HuH-7.5 (cell line): ENCODE measurements around the gene ZMIZ1.

Experiments
- DNase-seq: peaks from one replicate; pipeline ENCODE4 v3.0.0; 2011; ENCODE audit warnings: low spot score

ZMIZ1 gene

GRCh38 chr10:79308016-79308415, 239.2 kb downstream of the ZMIZ1 start:
- no peak for DNase-seq

GRCh38 chr10:79308969-79309665, 240.4 kb downstream of the ZMIZ1 start:
- no peak for DNase-seq

- no peak for DNase-seq
These were observed 241.6 kb downstream of the ZMIZ1 start for GRCh38 chr10:79310200-79310865.

DNA sequence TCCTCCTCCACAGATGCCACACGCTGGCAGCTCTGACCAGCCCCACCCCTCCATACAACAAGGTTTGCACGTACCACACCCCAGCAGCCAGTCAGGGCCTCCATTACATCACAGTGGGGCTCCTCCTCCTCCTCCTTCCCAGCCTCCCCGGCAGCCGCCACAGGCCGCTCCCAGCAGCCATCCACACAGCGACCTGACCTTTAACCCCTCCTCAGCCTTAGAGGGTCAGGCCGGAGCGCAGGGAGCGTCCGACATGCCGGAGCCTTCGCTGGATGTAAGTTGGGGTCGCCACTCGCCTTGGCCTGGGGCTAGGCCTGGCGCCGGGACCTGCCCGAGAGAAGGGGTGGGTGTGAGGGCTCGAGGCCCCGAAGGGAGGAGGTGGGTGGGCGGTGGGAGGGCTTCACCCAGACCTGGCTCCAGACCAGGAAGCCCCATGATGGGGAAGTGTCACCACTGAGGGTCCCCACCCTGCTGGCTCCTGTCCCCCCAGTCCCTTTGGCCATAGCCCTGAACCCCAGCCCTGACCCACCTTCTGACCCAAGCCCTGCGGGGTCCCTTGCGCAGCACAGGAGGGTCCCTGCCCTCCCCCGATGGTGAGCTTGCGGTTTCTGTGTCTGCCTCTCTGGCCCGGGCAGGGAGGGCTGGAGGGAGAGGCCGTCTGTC, 242.3 kb downstream of the ZMIZ1 start:
- no peak for DNase-seq

- no peak for DNase-seq
These were observed 243.0 kb downstream of the ZMIZ1 start for GRCh38 chr10:79311581-79312407.

- no peak for DNase-seq
These were observed 243.9 kb downstream of the ZMIZ1 start for GRCh38 chr10:79312601-79313187.

DNA sequence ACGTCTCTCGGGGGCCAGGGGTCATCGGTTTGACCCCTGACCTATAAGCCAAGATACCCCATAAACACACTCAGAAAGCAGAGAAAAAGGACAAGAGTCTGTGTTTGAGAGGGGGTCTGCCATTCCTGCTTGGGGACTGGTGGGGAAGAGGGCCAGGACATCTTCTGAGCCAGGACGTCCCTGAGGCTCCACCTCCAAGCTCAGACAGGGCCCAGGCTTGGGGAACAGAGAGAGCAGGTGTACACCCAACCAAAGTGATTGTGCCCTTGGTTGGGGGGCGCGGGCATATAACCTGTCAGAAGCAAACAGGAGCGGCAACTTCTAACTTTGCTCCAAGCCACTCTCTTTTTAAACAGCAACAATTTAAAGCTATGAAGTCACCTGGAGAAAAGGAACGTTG, 244.6 kb downstream of the ZMIZ1 start:
- no peak for DNase-seq

GRCh38 chr10:79313911-79314439, 245.2 kb downstream of the ZMIZ1 start:
- DNase-seq: no peak

- no peak for DNase-seq
These were observed 246.2 kb downstream of the ZMIZ1 start for GRCh38 chr10:79314761-79315601.

DNA sequence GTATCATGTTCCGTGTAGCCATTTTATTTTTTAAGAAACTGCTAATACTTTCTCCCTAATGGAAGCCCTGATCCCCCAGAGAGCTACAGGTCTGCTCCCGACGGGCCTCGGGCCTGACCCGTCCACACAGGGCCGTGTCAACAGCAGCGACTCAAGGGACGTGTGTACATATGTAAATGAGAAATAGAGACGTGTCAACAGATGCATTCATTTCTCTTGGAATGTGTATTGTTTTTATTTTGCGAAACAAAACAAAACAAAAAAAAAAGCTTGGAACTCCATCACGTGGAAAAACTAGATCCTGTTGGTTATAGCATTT, 246.8 kb downstream of the ZMIZ1 start:
- no peak for DNase-seq

- DNase-seq: no peak
These were observed 248.1 kb downstream of the ZMIZ1 start for GRCh38 chr10:79316671-79317431.

GRCh38 chr10:79318369-79318768, 249.6 kb downstream of the ZMIZ1 start:
- no peak for DNase-seq

- DNase-seq: no peak
These were observed 250.5 kb downstream of the ZMIZ1 start for GRCh38 chr10:79319115-79319771.

GRCh38 chr10:79320316-79320715, 251.6 kb downstream of the ZMIZ1 start:
- no peak for DNase-seq

GRCh38 chr10:79320820-79321493, 252.2 kb downstream of the ZMIZ1 start:
- no peak for DNase-seq

DNA sequence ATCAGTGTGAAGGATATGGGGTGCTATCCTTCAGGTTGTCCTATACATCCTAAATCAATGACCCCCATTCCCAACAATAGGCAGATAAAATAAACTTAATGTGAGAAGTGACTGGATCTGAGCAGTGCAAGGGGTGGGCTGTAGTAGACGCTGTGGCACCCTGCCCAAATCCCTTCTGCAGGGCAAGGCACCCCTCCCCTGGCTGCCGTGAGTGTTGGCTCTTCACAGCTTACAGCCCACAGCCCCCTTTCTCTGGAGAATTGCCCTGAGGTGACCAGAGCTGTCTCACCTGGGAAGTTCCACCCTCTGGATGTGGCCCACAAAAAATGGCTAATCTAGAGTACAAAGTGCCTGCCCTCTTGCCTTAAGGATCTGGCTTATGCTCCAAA, 252.7 kb downstream of the ZMIZ1 start:
- no peak for DNase-seq

DNA sequence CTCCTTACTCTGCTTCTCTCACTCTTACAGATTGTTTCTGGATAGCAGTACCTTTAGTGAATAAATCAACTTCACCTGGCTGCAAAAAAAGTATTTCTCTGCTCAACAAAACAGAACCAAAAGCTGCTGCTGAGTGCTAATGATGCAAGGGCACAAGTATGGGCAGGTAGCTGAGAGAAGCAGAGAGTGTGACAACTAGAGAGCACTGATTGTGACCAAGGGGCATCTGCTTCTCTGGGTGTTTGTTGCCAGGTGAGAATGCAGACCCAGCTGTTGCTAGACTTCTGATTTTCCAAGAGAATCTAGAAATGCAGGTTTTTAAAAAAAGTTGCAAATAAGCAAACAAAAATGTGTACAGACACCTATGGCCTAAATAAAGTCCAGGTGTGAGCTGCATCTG, 253.2 kb downstream of the ZMIZ1 start:
- no peak for DNase-seq

DNA sequence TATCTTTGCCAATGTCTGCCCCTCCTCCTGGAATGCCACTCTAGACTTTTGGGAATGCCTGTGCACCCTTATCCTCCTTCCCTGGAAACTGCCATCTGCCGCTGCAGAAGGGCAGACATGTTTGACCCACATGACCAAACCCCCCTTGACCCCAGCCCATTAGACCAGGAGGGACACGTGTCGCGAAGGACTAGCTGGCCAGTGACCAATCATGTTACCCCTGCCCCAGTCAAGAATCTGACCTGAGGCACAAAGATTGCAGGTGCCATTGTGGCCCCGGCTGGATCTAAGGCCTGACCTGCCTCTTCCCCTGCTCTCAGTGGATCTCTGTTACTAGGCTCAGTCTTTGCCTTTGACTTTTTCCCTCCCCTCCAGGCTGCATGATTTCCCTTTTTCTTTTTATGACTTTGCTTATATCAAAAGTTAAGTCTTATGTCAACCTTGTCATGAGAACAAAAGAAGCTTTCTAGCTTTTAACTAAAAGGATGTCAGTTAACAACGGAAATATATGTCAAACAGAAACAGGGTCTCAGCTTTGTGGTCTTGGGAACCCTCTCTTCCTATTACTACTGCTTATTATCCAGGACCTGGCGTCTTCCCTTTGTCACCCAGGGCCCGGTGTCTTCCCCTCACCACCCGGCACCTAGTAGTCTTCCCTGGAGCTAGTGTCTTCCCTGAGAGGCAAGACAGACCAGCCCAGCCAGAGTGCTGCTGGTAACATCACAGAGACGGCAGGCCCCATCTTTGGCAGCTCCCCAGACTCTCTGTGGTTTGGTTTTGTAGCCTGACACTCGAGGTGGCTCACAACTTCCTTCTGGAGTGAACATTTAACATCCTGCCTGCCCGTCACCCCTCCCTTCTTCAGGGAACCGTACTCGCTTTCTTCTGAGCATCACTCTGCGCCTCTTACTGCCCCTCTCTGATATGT, 254.1 kb downstream of the ZMIZ1 start:
- no peak for DNase-seq
